SH-SY5Y (cell line): ENCODE data around the gene FAAP20.

Source experiments
- GATA2 ChIP-seq: IDR thresholded peaks from 2 replicates; pipeline ENCODE4 v1.6.1; 2011; ENCODE audit warnings: mild to moderate bottlenecking, low read depth, low read length
- GATA3 ChIP-seq: IDR thresholded peaks from 2 replicates; pipeline ENCODE4 v1.6.1; 2011; ENCODE audit warnings: low read depth, mild to moderate bottlenecking, low read length, moderate library complexity

DNA sequence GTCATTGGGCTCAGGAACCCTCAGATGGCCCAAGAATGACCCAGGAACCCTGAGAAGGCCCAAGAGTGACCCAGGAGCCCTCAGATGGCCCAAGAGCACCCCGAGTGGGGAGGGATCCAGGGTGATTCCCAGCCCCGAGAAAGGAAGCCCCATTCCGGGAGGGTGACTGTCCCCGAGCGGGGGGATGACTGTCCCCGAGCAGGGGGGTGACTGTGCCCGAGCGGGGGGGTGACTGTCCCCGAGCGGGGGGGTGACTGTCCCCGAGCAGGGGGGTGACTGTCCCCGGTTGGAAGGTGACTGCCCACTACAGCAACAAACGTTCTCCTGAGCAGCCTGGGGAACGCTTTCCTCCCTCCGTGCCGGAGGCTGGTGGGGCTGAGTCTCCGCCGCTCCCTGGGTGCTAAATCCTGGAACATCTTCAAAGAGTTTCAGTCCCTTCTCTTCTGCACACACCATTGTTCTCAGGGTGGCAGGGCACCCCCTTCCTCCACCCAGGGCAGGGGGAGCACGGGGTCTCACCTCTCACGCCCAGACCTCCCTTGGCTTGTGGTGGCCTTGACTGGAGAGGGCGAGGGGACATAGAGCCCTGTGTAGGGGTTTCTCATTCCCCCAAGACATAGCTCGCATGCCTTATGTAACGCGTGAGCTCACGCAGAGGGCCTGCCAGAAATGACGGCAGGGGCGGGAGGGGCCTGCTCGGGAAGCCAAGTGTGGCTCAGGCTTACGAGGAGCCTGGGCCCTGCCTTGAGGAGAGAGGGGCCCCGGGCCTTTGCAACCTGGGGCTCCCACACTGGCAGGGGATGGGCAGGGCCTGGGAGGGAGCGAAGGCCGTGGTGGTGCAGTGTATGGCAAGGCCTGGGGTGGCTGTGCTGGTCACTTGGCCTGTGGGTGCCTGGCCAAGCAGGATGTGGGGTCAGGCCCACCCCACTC lies 19.3 kb upstream of the FAAP20 start:
- TF ChIP-seq GATA2 = no peak
- TF ChIP-seq GATA3 = no peak
